Endothelial cell of umbilical vein (primary cell): Measurements from ENCODE around the gene KY. TPM values are rescaled to one million over a fixed set of nuclear protein-coding genes. Genes with fewer than 3 reads are reported as not detected.

Experiments used
- BruUV-seq: library from RNA; stranded (reverse); fragments of 400-500 nt; replicated peaks from 2 replicates; lab custom pipeline; 2021; lab: Mats Ljungman, UMichigan
- CTCF ChIA-PET: fragments of 300-600, 350-600 bp; sonication (Branson Sonifier 250); formaldehyde crosslinking; loops from one replicate; lab custom pipeline; 2021; ENCODE audit warnings: antibody characterized with exemption, inconsistent platforms; lab: Charles Lee
- POLR2A ChIA-PET: fragments of 300-600, 350-600 bp; sonication (Branson Sonifier 250); formaldehyde crosslinking; loops from one replicate; lab custom pipeline; 2021; ENCODE audit warnings: antibody characterized with exemption, inconsistent platforms; lab: Charles Lee
- DNase-seq: peaks from one replicate; pipeline ENCODE4 v3.0.0-alpha.2; 2011; ENCODE audit warnings: low read depth, low spot score
- FAIRE-seq: peaks from 2 replicates; lab custom pipeline; 2011; peaks lifted over from hg19 to GRCh38; lab: Jason Lieb, UNC
- H2AFZ ChIP-seq: 2 replicates; pipeline ENCODE4 v1.6.0; 2012; ENCODE audit warnings: low read depth, low read length, control low read depth, inconsistent platforms
- H3K27ac ChIP-seq: 2 replicates; pipeline ENCODE4 v1.5.1; 2011; ENCODE audit warnings: low read depth, mild to moderate bottlenecking, control low read depth, low read length, moderate library complexity; ENCODE audit not compliant: insufficient read depth
- H3K27me3 ChIP-seq, 2 experiments: 2 replicates each; pipeline versions ENCODE4 v1.6.0 to v1.6.1; 2011; ENCODE audit warnings: low read length in 2 of 2, mixed read lengths in 1 of 2; ENCODE audit not compliant: control insufficient read depth in 2 of 2, insufficient read depth in 2 of 2
- H3K36me3 ChIP-seq, 2 experiments: 2 replicates in 1 of 2; 3 replicates in 1 of 2; pipeline ENCODE4 v1.5.1; 2011; ENCODE audit warnings: low read length in 2 of 2, mild to moderate bottlenecking in 1 of 2, moderate library complexity in 1 of 2; ENCODE audit not compliant: control insufficient read depth in 2 of 2, insufficient read depth in 2 of 2; ENCODE audit errors: extremely low read depth in 1 of 2
- H3K4me1 ChIP-seq: 3 replicates; pipeline ENCODE4 v1.5.1; 2011; ENCODE audit warnings: mild to moderate bottlenecking, low read length; ENCODE audit not compliant: control insufficient read depth, insufficient read depth; ENCODE audit errors: extremely low read depth
- H3K4me2 ChIP-seq: 2 replicates; pipeline ENCODE4 v1.6.1; 2011; ENCODE audit warnings: low read length, control low read depth, mixed read lengths; ENCODE audit not compliant: insufficient read depth
- H3K4me3 ChIP-seq, 3 experiments: fragments of 200-600 bp in 1 of 3; sonication (generic), shearing (Covaris generic) in 1 of 3; replicated peaks in 1 of 3; 2 replicates each; pipeline ENCODE4 v1.5.1; 2011 to 2016; ENCODE audit warnings: control low read depth in 3 of 3, low read length in 3 of 3, mild to moderate bottlenecking in 2 of 3, inconsistent platforms in 1 of 3, low read depth in 1 of 3, moderate library complexity in 1 of 3; ENCODE audit not compliant: insufficient read depth in 1 of 3
- H3K79me2 ChIP-seq: 2 replicates; pipeline ENCODE4 v1.6.0; 2012; ENCODE audit warnings: low read length, inconsistent platforms; ENCODE audit not compliant: control insufficient read depth, insufficient read depth
- H3K9ac ChIP-seq: replicated peaks from 2 replicates; pipeline ENCODE3; 2011; ENCODE audit warnings: low read length, control low read depth; ENCODE audit not compliant: insufficient read depth; ENCODE audit errors: extremely low read depth
- H3K9me1 ChIP-seq: replicated peaks from 3 replicates; pipeline ENCODE4 v1.6.0; 2011; ENCODE audit warnings: mild to moderate bottlenecking, low read length; ENCODE audit not compliant: control insufficient read depth, insufficient read depth; ENCODE audit errors: extremely low read depth
- H3K9me3 ChIP-seq: replicated peaks from 2 replicates; pipeline ENCODE4 v1.5.1; 2012; ENCODE audit warnings: low read length, inconsistent platforms; ENCODE audit not compliant: control insufficient read depth, insufficient read depth
- H4K20me1 ChIP-seq: replicated peaks from 2 replicates; pipeline ENCODE3; 2011; ENCODE audit warnings: mild to moderate bottlenecking, low read length; ENCODE audit not compliant: control insufficient read depth, insufficient read depth; ENCODE audit errors: extremely low read depth
- EZH2 ChIP-seq: IDR thresholded peaks from 2 replicates; pipeline ENCODE4 v1.6.1; 2012; ENCODE audit warnings: borderline replicate concordance, low read depth, mild to moderate bottlenecking, moderate library complexity, low read length, inconsistent platforms; ENCODE audit not compliant: severe bottlenecking
- FOS ChIP-seq: IDR thresholded peaks from 2 replicates; pipeline ENCODE4 v1.6.1; 2011; ENCODE audit warnings: mild to moderate bottlenecking, low read length, moderate library complexity, borderline replicate concordance; ENCODE audit not compliant: insufficient read depth
- GATA2 ChIP-seq: IDR thresholded peaks from 2 replicates; pipeline ENCODE4 v1.7.0; 2011; ENCODE audit warnings: low read depth, mild to moderate bottlenecking, moderate library complexity, mixed read lengths, low read length; ENCODE audit not compliant: insufficient read length, insufficient read depth
- JUN ChIP-seq: IDR thresholded peaks from 2 replicates; pipeline ENCODE4 v1.6.1; 2011; ENCODE audit warnings: borderline replicate concordance, low read depth; ENCODE audit not compliant: insufficient read length, insufficient read depth
- MYC ChIP-seq: IDR thresholded peaks from one replicate; pipeline ENCODE4 v1.6.1; 2011; ENCODE audit warnings: mild to moderate bottlenecking, low read depth, low read length
- POLR2A ChIP-seq: IDR thresholded peaks from 2 replicates; pipeline ENCODE4 v1.6.1; 2012; ENCODE audit warnings: low read depth, mild to moderate bottlenecking, control low read depth, low read length
- POLR2AphosphoS5 ChIP-seq: IDR thresholded peaks from 2 replicates; pipeline ENCODE4 v1.6.1; 2012; ENCODE audit warnings: low read depth, mild to moderate bottlenecking, control low read depth, low read length, moderate library complexity; ENCODE audit not compliant: insufficient read depth
- dilution Hi-C: fragments of 300-500 bp; cut with MboI; formaldehyde crosslinking; loops from one replicate; pipeline ENCODE4 v1.15.0; 2019; ENCODE audit warnings: low sequenced_read_pairs; ENCODE audit not compliant: extremely low pct_ligation_motif_present
- intact Hi-C: fragments of 100-400 bp; cut with micrococcal nuclease; formaldehyde crosslinking; loops from one replicate; pipeline ENCODE4 v1.10.0; 2022
- polyA plus RNA-seq, 4 experiments: library from polyadenylated mRNA; depleted of rRNA in 3 of 4; stranded (reverse) in 3 of 4; unstranded in 1 of 4; fragments of >200 nt; gene quantifications; 2 replicates each; pipeline versions ENCODE4 v1.2.1 to v1.2.3, GENCODE V29; 2011 to 2012; ENCODE audit warnings: missing spikeins in 1 of 4
- total RNA-seq: library from RNA; stranded (reverse); gene quantifications from 2 replicates; pipeline ENCODE4 v1.2.3, GENCODE V29; 2021
- TF ChIP-seq, protein P1 (sequence below): IDR thresholded peaks from 2 replicates; pipeline ENCODE4 v1.6.1; 2011; ENCODE audit not compliant: insufficient read depth, insufficient read length
- TF ChIP-seq, protein P2 (sequence below), 2 donors: IDR thresholded peaks; 1 replicate in 1 of 2; 2 replicates in 1 of 2; pipeline ENCODE4 v1.5.1; 2011; ENCODE audit warnings: low read length in 2 of 2, mild to moderate bottlenecking in 2 of 2, moderate library complexity in 2 of 2, control low read depth in 1 of 2, inconsistent platforms in 1 of 2, low read depth in 1 of 2; ENCODE audit not compliant: insufficient read depth in 1 of 2; ENCODE audit errors: extremely low read depth in 1 of 2

Gene KY
- total and polyA plus RNA-seq, 2 donors (not counting 3 experiments of a cell fraction or from before 2014, with no cell fraction given), result not detected

DNA sequence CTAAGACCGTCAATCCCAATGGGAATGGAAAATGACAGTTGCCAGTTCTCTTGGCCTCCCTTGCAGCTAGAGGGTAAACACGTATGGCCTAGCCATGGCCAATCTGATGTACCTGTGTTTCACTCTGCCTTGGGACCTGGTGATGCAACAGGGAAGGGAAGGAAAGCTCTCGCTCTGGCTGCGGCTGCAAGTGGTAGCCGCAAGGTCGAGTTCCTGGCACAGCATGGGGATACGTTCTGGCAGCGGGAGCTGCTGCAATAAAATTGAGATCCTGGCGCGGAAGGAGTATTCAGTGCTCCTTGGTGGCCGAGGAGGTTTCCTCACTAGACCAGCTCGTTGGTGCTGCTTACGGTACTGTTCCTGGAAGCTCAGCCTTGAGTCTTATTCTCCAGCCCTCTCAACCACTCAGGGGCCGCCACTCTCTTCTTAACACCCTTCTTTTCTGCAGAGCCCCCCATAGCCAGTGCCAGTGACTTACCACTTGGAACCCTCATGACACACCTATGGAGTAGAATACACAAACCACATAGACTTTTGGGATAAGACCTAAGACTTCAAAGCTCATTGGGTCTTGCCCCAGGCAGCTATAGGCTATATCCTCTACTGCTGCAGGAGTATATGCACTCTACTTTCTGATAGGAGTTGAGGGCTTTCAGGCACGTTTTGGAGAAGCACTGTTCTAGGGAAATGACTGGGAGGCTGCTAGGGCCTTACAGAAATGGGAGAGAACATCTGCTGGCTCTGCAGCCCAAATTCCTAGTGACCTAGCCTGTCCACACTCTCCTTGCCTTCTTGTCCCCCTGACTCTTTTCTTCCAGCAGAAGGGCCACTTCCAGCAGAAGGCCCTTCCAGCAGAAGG lies 2.7 kb downstream of the KY start:
- no peak overlapping the region for H3K9ac ChIP-seq
- no peaks in the 10 kb centered on the region for H4K20me1 ChIP-seq
- H3K27me3 ChIP-seq, result peaks cover 9 to 12% of the 10 kb centered on the region in 2 experiments
- ChIA-PET CTCF (no interaction called here), POLR2A (no interaction called here)
- DNase-seq (no peak), FAIRE-seq (no peak)
- dilution Hi-C loops (no loop called here), intact Hi-C loops (no loop called here)
- no peaks in the 10 kb centered on the region for H3K4me1 ChIP-seq
- H3K4me3 ChIP-seq, result no peak overlapping the region
- H3K9me3 ChIP-seq, result no peaks in the 10 kb centered on the region
- no TSS peak for BruUV-seq
- TF ChIP-seq, protein P1, sequence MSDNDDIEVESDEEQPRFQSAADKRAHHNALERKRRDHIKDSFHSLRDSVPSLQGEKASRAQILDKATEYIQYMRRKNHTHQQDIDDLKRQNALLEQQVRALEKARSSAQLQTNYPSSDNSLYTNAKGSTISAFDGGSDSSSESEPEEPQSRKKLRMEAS, result no peak
- no peak overlapping the region for H3K4me2 ChIP-seq
- no peaks in the 10 kb centered on the region for H3K79me2 ChIP-seq
- H2AFZ ChIP-seq, result no peak overlapping the region
- H3K36me3 ChIP-seq, result no peaks in the 10 kb centered on the region
- no peak overlapping the region for H3K27ac ChIP-seq
- H3K9me1 ChIP-seq, result no peaks in the 10 kb centered on the region

DNA sequence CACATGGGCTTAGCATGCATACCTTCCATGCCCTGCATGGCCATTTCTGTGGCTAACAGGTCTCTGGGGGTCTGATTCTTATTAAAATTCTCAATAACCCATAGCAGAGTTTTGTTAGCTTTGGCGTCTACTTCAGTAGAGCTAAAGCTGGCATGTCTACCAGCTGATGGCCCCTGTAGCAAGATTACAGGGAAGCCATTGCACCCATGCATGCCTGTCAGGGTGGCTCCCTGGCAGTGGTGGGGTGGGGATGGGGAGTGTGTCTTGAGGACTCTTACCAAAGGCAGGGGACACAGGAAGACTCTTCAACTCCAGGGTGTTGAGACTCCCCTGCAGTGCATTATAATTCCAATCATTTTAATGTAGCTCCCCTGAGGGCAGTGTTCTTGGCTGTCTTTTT lies 4.7 kb downstream of the KY start:
- H3K4me1 ChIP-seq, result no peaks in the 10 kb centered on the region
- no peak overlapping the region for H2AFZ ChIP-seq
- TF ChIP-seq POLR2AphosphoS5, result no peak
- TF ChIP-seq, protein P2, sequence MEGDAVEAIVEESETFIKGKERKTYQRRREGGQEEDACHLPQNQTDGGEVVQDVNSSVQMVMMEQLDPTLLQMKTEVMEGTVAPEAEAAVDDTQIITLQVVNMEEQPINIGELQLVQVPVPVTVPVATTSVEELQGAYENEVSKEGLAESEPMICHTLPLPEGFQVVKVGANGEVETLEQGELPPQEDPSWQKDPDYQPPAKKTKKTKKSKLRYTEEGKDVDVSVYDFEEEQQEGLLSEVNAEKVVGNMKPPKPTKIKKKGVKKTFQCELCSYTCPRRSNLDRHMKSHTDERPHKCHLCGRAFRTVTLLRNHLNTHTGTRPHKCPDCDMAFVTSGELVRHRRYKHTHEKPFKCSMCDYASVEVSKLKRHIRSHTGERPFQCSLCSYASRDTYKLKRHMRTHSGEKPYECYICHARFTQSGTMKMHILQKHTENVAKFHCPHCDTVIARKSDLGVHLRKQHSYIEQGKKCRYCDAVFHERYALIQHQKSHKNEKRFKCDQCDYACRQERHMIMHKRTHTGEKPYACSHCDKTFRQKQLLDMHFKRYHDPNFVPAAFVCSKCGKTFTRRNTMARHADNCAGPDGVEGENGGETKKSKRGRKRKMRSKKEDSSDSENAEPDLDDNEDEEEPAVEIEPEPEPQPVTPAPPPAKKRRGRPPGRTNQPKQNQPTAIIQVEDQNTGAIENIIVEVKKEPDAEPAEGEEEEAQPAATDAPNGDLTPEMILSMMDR (IDR thresholded peaks at IDR 0.05; ENCODE audit: extremely low read depth in 1 of 2, insufficient read depth in 1 of 2, low read depth in 1 of 2, low read length in 2 of 2), result no peak
- no peak for TF ChIP-seq GATA2
- TF ChIP-seq JUN, result no peak
- no peak for TF ChIP-seq POLR2A
- no peak for TF ChIP-seq EZH2
- TF ChIP-seq, protein P1, result no peak
- TF ChIP-seq FOS, result no peak
- TF ChIP-seq MYC, result no peak
- H3K36me3 ChIP-seq, result no peaks in the 10 kb centered on the region
- no peaks in the 10 kb centered on the region for H4K20me1 ChIP-seq
- H3K79me2 ChIP-seq, result no peaks in the 10 kb centered on the region
- no peak overlapping the region for H3K4me3 ChIP-seq
- BruUV-seq, result no TSS peak
- H3K4me2 ChIP-seq, result no peak overlapping the region
- H3K9ac ChIP-seq, result no peak overlapping the region
- dilution Hi-C loops, result no loop called here
- intact Hi-C loops, result no loop called here
- H3K9me3 ChIP-seq, result no peaks in the 10 kb centered on the region
- FAIRE-seq (no peak), DNase-seq (no peak)
- ChIA-PET POLR2A (no interaction called here), CTCF (no interaction called here)
- H3K27ac ChIP-seq, result no peak overlapping the region
- H3K9me1 ChIP-seq, result no peaks in the 10 kb centered on the region
- peaks cover 5 to 7% of the 10 kb centered on the region in 2 experiments for H3K27me3 ChIP-seq
